Measurements from ENCODE around the gene AKT1S1.

AKT1S1 gene

GRCh38 chr19:49866933-49867782 lies 10.0 kb downstream of the AKT1S1 start, which contains the start of gene PNKP:
Gene PNKP, minus strand, starts transcription at chr19:49867576. Its CDS starts 372 bp downstream, at chr19:49867204.
- peak; percentile 96 for DNase-seq

DNA sequence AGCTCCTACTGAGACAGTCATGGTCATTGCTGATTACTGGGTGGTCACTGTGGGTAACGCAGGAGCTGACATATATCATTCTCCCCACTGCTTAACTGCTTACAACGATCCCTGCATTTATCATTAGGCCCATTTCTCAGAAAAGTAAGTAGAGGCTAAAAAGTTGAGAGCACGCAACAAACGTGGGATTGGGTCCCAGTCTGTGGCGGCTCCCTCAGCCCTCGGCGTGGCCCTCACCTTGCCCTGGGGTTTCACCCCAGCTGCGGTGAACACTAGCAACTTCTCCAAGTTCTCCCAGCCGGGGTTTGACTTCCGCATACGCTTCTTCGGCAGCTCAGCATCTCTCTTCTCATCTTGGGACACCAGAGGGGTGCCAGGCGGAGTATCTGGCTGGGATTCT lies 12.3 kb downstream of the AKT1S1 start:
- DNase-seq = no peak

- DNase-seq = no peak
Observed at GRCh38 chr19:49863935-49864320, 13.2 kb downstream of the AKT1S1 start.

GRCh38 chr19:49863254-49863934 lies 13.8 kb downstream of the AKT1S1 start:
- DNase-seq = no peak

- peak; percentile 56 for DNase-seq
Observed at GRCh38 chr19:49862391-49863253, 14.5 kb downstream of the AKT1S1 start.

DNA sequence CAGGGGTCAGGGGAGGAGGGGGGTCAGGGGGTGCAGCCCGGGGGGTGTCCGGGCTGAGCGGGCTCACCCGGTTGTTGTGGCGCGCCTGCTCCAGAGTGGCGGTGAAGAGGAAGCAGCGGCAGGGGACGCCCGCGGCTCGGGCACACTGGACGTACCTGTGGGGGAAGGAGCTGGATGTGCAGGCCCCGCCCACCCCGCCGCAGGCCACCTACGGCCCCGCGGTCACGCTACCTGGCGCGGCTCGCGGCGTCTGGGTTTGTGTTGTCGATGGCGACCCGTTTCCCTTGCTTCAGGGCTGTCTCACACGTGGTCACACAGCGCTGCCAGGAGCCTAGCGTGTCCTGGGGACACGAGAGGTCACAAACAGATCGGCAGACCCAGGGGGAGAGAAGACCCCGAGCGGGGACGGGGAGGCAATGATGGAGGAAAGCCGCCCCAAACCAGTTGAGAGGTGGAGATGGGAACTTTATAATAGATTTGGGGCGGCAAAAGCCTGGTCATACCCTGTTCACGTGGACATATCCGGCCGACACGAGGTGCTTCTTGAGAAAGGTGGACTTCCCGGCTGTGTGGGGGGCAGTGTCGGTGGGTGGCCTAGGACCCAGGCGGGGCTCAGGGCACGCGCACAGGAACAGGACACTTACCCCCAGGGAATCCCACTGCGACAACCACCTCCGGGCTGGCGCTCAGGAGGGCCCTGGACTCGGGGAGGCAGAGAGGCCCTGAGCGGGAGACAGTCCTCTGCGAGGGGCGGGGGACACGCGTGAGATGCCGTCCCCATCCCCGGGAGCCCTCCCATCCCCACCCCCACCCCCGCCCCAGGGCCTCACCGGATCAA lies 15.4 kb downstream of the AKT1S1 start:
- DNase-seq = no peak

- no peak for DNase-seq
Observed at GRCh38 chr19:49861107-49861506, 16.0 kb downstream of the AKT1S1 start.

DNA sequence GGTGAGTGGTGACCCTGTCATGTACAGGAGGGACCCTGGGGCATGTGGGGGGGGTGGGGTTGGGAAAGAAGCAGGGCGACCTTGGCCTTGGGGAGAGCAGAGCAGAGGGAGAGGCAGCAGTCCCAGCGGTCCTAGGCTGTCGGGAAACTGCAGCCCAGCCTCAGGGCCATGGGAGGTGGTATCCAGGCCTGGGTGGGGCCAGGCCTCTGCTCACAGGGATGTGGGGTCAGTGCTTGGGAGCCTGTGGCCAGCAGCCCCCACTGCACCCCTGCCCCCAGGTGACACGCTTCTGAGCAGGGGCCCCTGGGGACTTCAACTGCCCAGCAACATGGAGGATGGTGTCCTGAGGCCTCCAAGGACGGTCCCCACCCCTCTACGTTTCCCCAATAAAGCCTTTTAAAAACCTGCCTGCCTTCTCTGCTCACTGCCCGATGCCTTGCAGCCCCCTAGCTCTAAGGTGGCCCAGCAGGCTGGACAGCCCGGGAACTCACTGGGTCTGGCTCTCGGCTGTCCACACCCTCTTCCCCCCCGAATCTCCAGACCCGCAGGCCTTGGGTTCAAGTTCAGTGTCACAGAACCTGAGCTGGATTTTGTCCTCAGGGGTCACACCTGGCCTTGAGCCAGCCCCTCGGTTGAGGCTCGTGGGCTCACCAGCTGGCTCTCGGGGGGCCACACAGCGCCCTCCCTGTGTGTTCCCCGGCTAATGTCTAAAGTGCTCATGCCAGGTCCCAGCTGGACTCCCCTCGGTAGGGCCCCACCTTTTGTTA lies 16.6 kb downstream of the AKT1S1 start:
- DNase-seq = no peak

GRCh38 chr19:49859682-49860335 lies 17.3 kb downstream of the AKT1S1 start:
- DNase-seq = no peak

DNA sequence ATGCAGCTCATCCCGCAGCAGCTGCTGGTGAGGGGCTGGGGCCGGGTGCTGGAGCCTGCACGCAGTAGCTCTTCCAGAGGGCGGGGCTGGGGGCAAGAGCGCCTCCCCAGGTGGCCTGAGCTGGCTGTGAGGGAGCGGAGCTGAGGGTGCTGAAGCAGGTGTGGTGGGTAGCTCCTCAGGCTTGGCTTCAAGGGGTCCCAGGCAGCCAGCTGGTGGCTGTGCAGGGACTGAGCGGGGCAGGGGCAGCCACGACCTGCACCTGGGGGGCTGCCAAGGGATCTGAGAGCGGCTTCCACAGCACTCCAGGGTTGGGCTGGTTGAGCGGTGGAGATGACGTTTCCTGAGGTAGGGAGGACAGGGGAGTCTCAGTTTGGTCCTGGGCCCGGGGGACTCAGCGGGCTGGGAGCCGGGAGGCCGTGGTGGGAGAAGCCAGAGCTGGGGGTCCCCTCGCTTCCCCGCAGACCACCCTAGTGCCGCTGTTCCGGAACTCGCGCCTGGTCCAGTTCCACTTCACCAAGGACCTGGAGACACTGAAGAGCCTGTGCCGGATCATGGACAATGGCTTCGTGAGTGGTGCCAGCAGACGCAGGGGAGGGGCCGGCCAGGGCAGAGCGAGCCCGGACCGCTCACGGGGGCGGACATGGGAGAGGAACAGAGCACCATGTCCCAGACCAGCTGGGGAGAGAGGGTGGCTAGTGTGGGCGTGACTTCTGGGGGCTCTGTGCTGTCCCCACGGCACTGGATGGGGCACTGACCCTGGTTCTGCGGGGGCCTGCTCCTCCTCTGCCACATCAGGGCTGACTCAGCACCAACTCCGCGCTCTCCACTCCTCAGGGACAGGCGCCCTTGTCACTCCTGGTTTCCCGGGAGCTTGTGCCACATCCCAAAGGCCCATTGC lies 18.8 kb downstream of the AKT1S1 start:
- DNase-seq = no peak

GRCh38 chr19:49857838-49858087 lies 19.4 kb downstream of the AKT1S1 start:
- no peak for DNase-seq

- DNase-seq = no peak
Observed at GRCh38 chr19:49857061-49857837, 19.9 kb downstream of the AKT1S1 start.

DNA sequence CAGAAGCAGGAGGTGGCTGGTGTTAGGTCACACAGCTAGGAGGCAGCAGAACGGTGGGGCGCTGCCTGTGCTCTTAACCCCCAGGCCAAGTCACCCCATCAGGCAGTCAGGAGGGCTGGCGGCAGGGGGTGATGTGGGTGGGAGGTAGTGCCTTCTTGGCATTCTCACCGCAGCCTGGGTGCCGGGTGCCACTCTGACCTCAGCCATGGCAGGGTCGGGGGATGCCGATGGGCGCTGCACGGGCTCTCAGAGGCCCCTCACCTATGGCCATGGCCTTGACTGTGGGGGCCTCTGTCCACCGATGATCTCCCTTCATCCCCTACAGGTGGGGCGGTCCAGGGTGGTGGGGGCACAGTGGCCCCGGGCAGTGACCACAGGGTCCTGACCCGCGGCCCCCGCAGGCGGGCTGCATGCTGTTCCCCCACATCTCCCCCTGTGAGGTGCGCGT lies 20.6 kb downstream of the AKT1S1 start:
- DNase-seq = no peak

DNA sequence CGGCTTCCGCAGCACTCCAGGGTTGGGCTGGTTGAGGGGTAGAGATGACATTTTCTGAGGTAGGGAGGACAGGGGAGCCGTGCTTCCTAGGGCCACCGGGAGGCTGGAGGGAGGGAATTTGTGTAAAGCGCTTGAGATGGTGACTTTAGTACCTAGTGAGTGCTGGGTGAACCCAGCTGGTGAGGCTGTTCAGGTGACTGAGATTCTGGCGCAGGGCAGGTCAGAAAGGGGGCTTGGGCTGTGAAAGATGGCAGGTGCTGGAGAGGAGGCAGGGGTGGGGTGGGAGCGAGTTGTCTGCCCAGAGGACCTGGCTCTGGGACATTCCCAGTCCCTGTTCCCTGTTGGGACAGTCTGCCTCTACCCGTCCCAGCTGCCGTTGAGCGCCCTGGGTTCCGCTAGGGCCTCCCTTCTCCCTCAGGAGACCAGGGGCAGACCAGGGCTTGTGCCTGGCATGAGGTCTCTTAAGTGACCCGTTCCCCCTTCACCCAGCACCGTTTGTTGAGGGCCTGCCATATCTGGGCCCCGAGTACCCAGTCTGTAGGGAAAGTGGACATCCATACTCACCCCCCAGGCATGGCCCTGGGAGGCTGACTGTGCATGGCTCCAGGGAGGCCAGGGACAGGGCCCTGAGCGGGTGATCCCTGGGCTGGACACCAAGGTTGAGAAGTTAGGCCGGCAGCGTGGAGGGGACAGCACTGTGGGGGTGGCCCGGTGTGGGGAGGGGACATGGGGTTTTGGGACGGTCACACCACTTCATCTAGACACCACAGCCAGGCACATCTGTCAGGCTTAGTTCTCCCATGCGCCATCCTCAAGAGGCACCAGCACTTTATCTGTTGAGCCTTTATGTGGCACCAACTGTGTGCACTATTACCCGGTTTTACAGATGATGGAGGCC lies 21.2 kb downstream of the AKT1S1 start:
- no peak for DNase-seq

DNA sequence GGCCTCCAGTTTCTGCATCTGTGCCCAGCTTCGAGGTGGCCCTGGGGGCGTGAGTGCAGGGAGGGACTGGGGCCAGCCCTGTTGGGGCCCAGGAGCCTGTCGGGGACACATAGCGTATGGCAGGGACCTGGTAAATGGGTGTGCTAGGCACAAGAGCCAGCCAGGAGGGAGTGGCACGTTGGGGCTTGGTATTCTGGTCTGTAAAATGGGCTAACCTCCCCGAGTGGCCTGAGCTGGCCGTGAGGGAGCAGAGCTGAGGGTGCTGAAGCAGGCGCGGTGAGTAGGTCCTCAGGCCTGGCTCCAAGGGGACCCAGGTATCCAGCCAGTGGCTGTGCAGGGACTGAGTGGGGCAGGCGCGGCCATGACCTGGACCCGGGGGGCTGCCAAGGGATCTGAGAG lies 21.9 kb downstream of the AKT1S1 start:
- no peak for DNase-seq

GRCh38 chr19:49854378-49855263 lies 22.5 kb downstream of the AKT1S1 start:
- DNase-seq = no peak

DNA sequence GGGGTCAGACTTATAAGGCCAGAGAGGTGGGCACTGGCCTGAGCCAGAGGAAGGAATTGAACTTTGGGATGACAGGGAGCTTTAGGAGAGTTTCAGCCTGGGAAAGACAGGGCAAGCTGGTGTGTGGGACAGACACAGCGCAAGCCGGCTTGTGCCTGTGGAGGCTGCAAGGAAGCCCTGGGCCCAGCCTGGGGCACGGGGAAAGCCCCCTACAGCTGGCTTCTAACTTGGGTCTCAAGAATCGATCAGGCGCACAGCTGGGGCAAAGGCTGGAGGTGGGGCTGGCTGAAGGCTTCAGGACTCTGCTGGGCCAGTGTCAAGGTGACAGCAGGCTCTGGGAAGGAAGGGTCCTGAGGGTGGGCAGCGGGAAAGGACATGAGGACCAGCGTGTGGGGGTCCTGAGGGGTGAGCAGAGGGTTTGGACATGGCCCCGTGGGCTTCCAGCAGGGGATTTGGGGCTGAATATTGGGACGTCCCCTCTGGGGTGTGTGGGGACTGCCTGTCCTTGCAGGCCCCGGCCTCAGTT lies 23.2 kb downstream of the AKT1S1 start:
- no peak for DNase-seq
